Endometrium (tissue), 2 donors: ENCODE measurements around the gene PAFAH1B1.

ENCODE experiments used
- FAIRE-seq: peaks from 2 replicates; lab custom pipeline; 2012; peaks lifted over from hg19 to GRCh38; lab: Jason Lieb, UNC
- donor health status: control.
- donor health status: control.

The PAFAH1B1 gene

DNA sequence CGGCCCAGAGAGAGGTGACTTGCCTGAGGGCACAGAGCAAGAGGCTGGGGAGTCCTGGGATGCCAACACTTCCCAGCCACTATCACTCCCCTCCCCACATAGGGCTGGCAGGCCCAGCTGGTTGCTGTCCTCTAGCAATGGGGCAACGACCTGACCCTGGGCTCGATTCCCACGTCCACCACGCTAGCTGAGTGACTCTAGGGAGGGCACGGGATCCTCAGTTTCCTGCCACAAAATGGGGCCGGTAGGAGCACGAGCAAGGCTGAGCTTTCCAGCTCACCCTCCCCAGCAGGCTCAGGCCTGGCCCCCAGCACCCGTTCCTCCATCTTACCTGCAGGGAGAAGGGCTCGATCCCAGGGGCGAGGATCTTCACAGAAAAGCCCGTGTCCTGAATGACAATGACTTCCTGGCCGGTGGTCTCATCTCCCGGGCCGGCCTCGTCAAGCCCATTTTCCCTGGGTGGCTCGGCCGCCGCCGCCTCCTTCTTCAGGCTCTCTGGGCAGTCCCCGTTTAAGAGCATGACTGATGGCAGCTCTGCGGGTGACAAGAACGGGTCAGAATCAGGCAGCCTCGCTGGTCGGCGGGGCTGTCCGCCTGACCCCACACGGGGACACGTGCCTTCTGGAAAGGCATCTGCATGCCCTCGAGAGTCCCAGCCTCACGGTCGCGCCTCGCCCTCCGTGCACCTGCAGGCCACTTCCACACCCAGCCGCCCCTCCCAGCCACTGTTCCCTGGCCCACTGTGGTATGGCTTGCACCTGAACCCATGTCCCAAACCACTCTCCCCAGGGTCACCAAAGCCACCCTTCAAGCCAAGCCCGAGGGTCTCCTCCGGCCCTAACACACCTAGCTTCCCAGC is 110.8 kb downstream of the PAFAH1B1 start:
- no peak for FAIRE-seq

DNA sequence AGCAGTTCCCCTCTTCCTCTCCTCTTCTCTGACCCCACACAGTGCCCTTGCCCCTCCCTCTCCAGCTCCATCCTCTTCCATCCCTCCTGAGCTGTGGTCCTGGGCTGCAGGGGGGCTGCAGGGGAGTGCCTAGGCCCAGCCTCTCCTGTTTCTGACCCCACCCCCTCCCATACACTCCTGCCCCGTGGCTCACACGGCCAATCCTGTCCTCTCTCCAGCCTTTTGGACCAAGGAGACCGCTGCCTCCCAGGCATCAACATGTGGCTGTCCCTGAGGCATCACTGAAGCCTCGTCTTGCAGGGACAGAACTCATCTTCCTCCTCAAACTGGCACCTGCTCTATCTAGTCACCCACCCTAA is 111.4 kb downstream of the PAFAH1B1 start:
- no peak for FAIRE-seq

DNA sequence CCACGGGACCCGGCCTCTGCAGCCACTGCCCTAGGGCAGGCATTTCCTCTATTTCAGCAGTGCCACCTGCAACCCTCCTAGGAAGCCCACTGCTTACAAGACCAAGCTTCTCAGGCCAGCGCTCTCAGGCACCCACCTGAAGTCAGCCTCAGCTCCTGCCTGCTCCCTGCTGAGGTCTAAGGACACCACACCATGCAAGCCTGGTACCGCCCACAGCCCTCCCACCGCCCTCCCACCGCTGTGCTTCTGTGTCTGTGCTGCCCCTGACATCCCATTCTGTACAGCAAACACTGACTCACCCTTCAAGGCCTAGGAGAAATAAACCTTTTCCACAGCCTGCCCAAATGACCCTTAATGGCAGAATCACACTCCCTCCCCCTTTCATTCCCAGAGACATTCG is 111.8 kb downstream of the PAFAH1B1 start:
- FAIRE-seq = no peak

DNA sequence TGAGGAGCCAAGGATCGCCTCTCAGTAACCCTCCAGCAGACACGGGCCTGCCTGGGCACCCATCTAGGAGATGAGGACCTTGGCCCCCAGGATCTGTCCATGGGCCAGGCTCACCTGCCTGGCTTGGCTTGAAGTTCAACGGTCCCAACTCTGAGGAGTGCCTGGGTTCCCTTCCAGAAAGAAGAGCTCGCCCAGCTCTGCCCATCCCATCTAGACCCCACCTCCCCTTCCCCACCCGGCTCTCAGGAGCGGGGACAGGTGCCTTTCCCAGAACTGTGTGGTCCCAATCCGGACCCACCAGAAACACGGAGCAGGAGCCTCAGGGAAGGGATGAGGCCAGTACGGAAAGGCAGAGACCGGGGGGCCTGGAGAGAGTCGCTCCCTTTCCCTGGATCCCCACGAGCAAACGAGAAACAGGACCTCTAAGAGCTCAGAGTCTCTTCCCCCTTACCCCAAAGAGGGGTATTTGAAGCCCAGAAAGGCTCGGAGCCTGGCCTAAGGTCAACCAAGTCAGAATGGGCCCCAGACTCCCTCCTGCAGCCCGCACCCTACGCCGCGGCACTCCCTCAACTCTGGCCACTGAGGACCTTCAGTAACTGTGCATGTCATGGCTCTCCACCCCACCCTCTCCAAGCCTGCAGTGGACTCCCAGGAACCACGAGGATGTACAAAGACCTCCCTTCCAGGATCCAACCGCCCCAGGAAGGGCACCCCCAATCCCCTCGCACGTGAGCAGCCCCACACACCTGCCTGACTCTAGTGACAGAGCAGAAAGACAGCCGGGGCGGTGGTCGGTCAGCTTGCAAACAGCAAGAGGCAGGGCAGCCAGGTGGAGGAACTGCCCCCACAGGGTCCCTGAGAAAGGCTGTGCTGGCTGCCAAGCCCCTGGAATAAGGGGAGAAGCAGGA is 112.7 kb downstream of the PAFAH1B1 start:
- FAIRE-seq = no peak

DNA sequence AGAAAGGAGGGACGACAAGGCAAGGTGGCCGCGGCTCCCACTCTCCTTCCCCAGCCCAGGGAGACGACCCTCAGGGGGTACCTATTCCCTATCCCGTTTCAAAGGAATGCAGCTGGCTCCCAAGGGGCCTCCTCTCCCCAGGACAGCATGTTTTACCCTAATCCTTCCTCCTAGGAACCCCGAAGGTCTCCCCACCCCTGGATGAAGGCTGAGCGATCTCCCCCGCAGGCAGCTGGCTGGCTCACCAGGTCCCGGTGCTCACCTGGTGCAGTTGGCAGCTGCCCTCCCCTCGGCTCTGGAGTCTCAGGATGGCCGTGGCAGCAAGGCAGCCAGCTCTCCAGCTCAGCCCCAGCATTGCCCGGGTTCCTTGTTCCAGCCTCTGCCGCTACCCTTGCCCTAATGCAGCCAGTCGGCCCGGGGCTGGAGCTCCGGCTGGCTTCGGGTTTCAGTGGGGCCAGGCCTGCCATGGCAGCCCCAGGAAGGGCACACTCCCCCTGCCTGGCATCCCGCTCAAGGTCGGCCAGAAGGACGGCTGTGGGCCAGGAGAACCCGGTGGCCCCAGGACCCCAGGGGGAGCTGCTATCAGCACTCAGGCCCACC is 113.6 kb downstream of the PAFAH1B1 start:
- FAIRE-seq = no peak

DNA sequence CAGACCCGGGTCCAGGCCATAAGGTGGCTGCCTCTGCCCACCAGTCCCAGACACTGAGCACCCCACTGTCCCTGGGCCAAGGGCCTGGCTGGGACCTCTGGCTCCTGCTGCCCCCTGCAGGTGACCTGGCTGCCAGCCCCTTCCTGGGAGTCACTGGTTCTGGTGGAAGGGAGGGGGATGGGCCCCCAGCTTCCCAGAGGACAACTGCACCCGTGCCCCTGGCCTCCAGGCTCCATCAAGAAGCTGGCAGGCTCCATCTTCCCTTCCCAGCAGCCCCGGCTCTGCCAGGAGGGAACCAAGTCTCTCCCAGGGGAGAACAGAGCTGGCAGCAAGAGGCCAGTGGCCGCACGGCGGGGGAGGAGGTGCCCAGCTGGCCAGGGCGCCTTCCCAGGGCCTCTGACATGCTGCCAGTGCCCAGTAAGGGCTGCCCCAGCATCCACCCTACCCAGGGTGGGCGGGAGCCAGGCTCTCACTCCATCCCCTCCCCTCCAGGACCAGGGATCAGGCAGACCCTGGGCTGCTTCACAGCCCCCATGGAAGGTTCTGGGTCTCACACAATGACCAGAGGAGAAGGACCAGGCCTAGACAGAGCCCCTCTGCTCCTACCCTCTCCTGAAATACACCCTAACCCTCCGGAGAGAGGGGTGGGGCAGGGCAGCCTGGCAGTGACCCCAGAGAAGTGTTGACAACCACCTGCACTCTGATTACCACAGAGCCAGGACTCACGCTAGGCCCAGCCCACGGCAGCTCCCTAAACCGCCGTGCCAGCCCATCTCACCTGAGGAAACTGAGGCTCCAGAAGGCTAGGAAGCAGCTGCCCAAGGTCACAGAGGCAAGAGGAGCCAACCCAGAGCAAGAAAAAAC is 114.5 kb downstream of the PAFAH1B1 start:
- no peak for FAIRE-seq

DNA sequence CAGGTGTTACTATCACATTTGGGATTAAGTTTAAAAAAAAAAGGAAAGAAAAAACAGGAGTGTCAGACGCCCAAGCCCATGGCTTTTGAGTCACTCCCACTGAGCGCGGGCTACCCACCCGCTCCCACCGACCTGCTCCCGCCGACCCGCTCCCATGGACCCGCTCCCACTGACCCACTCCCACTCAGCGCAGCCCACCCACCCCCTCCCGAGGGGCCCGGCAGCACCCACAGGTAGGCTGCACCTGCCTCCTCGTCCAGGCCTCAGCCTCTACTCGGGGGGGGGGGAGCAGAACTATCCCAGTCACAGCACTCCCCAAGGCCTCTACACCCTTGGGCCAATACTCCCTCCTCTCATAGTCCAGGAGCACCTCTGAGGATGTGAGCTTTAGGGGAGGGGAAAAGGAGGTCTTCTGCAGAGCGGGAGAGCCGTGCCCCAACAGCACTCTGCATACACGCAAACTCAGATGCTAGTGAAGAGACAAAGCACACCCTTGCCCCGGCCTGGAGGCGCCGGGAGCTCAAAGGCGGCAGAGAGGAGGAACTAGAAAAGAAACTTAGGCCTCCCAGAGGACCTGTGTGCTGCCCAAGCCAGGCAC is 115.2 kb downstream of the PAFAH1B1 start:
- no peak for FAIRE-seq

DNA sequence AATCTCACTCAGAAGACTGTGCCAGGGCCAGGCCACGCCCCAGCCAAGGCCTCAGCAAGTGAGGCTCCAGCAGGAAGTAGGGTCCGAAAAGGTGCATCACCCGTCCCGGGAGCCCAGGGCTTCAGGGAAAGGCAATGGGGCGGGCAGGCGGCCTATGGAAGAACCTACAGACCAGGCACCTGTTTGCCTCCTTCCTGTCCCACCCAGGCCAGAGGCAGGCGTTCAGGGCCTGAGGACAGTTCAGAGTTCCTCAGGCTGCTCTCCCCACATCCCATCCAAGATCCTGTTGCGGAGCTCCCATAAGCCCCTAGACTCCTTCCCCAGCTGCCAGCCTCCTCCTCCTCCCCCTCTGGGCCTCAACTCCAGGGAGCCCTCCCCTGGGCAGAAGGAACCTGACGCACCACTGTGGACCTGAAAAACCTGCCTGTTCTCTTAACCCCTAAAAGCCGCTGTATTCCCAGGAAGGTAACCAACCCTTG is 115.8 kb downstream of the PAFAH1B1 start:
- FAIRE-seq = no peak

DNA sequence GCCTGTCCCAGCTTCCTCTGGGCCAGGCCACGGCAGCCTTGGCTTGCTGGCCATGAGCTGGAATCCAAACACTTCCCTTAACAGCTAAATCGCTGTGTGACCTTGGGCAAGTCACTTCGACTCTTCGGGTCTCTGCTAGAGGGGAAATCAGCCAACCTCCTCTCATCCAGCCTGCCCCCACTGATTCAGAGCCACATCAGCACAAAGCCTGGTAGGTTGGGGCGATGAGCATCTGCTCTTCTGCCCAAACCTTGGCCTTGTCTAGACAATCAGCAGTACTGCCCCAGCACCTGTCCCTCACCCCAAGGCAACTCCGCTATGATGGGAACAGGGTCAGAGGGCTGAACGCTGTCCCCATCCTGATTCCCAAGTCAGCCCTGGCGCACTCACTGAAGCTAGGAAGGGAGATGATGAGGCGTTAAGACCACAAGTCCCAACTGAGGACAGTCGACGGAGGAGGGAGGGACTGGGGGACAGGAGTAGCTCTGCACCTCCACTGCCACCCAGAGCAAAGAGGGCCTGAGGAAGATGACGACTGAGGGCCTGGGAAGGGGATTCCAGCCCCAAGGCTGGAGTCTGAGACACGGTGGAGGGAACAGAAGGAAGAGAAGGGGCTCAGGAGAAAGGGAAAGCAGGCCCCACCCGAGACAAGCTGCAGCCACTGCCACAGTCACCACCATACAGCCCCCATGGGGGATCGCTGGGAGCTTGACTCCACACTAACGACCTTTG is 116.8 kb downstream of the PAFAH1B1 start:
- FAIRE-seq = no peak

DNA sequence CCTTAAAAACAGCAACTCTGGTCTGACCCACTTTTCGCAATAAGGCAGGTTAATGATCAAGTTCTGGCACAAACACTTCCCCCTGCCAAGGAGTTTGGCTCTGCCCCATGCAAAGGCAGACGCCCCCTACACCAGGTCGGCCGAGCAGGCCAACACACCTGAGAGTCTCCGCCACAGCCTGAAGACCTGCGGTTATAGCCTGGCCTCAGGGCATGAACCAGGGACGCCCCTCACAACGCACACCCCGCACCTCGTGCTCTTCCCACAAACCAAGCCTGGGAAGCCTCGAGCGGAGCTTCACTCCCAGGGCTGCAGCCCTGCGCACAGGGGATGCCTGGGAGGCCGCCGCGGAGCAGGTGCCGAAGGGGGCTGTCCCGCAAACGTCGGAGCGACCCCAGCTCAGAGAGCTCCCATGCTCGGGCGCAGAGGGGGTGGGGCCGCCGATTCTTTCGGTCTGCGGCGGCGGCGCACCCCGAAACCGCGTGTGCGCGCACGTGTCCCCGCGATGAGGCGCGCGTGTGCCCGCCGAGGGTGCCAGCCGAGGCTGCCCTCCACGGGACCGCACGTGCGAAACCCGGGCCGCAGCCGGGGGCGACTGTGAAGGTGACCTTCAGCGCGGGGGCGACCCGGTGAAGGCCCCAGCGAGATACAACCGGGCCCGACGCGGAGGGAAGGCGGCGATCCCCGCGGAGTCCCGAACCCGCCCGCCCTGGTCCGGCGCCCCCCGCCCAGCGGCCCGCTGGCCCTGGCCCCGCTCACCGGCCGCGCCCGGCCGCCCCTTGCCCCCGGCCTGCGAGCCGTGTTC is 117.6 kb downstream of the PAFAH1B1 start:
- FAIRE-seq = no peak

DNA sequence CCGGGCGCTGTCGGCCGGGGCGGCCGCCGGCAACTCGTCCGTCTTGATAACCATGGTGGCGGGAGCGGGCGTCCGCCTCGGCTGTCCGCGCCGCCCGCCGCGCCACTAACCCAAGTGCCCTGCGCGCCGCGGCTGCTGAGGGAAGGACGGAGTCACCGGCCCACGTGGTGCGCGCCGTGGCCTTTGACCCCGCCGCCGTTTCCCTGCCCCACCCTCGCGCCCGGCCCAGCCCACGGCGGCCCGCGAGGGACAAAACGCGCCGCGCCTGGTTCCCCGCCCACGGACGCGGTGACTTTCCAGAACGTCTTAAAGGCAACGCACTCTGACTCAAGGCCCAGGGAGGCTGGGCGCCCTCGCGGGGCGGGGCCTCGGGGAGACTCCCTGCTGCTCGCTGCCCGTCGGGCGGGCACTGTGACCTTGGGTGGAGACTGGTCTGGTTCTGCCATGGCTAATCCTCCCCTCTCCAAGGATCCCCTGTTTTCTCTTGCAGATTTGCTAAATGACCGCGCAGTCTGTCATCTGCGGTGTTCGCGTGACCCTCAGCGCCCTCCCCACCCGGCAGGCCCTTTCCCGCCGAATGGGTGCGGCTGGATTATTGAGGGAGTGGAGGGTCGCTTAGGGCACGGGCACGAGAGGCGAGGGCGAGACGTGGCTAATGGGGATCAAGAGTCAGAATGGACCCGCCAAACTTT is 118.3 kb downstream of the PAFAH1B1 start, which contains the start of gene CLUH:
CLUH (minus strand) TSS at position 157 of the 692 bp plus-strand sequence; CDS start at position 54, 103 bp downstream.
- FAIRE-seq = no peak

DNA sequence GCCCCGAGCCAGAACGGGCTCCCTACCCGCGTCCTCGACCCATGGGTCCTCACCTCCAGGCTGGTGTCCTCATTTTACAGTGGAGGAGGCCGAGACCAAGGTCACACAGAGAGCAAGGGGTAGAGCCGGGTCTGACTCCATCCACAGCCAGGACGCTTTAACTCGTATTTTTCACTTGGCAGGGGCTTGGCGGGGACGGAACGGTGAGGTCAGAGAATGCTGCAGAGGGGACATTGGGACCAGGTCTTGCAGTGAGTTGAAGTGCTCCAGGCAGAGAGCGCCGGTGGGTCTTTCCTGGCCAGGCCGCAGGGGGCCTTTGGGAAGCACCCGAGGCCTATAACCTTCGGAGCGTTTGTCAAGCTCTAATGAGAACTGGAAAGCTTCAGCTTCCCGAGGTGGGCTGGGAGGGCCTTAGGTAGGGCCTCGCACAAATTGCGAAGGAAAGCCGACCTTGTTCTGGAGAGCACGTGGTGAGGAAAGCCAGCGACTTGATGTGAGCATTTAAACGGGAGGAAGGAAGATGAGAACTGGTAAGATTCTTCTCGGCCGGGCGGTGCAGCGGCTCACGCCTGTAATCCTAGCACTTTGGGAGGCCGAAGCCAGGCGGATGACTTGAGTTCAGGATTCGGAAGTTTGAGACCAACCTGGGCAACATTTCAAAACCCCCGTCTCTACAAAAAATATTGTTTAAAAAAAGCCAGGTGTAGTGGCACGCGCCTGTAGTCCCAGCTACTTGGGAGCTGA is 119.0 kb downstream of the PAFAH1B1 start:
- FAIRE-seq = no peak

DNA sequence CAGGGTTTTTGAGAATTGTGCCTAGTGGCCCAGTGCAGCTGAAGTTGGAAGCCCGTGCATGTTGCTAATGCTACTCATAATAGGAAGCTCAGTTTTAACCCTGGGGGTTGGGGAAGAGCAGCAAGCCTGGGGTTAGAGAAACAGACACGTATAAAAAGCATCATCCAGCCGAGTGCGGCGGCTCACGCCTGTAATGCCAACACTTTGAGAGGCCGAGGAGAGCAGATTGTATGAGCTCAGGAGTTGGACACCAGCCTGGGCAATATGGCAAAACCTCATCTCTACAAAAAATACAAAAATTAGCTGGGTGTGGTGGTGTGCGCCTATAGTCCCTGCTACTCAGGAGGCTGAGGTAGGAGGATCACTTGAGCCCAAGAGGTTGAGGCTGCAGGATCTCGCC is 120.4 kb downstream of the PAFAH1B1 start:
- no peak for FAIRE-seq

DNA sequence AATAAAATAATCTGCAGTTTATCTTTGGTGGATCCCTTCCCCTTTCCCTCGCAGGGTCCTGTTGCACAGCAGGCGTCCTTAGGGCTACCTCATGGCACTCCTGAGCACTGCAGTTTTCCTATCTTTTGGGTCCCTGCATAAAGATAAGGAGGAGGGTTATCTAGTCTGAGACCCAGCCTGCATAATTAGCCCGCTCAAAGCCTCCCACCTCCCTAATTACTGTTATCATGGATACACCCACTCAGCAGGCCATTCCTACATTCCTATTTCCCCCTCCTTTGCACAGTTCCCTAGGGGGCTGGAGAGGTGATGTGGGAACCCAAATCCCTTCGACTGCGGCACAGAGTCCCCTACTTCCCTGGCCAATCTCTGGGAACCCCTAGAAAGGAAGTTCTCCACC is 123.2 kb downstream of the PAFAH1B1 start:
- FAIRE-seq = no peak

DNA sequence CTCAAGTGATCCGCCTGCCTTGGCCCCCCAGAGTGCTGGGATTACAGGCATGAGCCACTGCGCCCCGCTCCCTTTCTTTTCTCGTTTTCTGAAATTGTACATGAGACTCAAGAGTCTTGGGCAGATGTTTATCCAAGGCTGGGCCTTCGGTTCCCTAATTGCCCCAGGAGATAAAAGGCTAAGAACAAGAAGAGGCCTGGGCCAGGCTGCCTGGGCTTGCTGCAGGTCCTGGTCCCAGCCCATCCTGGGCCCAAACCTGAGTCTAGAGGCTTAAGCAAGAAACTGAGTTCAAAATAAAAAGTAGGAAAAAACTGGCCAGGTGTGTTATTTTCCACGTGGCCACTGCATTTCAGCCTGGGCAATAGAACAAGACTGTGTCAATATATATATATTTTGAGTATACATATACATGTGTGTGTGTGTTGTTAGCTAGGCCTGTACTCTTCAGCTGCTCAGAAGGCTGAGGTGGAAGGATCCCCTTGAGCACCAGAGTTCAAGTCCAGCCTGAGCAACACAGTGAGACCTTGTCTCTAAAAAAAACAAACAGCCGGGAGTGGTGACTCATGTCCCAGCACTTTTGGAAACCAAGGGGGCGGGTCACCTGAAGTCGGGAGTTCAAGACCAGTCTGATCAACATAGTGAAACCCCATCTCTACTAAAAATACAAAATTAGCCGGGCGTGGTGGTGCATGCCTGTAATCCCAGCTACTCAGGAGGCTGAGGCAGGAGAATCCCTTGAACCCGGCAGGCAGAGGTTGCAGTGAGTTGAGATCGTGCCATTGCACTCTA is 124.9 kb downstream of the PAFAH1B1 start:
- no peak for FAIRE-seq

DNA sequence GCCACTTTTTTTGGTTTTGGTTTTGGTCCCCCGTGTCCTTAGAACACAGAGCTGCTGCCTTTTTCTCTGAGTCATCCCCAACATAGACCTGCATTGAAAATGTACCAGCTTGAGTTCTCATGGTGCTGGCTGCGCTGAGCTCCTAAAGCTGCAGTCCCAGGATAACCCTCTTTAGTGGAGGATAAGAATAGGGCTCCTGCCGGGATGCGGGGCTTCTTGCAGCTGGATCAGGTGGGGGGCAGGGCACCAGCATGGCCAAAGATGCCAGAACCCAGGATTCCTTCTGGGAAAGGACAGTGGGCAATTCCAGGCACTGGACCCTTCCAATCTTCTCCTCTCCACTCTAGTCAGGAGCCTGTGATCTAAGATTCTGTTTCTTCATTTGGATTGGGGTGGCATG is 126.4 kb downstream of the PAFAH1B1 start:
- FAIRE-seq = no peak

DNA sequence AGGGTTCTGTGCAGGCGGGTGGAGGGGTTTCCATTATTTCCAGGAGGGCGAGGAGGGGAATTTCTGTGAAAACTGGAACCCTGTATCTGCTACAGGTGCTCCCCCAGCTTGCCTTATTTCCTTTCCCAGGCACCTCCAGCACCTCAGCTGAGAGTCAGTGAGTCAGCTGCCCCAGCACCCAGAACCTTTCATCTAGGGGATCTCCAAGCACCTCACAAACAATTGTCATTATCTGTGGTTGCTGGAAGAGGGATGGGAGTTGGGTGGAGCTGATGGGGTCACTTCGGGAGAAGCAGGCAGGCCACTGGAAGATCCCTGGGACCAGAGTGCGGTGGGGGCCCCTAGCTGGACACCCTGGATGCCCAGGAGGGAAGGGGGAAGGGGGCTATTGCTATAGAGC is 128.1 kb downstream of the PAFAH1B1 start:
- FAIRE-seq = no peak
